Mammary epithelial cell (primary cell): ENCODE measurements around the gene SLC1A2.

Source experiments
- EZH2 ChIP-seq: IDR thresholded peaks from 2 replicates; pipeline ENCODE4 v1.6.1; 2012; ENCODE audit warnings: low read length, inconsistent platforms, borderline replicate concordance
- TF ChIP-seq, protein P1 (sequence below), 2 donors: IDR thresholded peaks in 1 of 2; conservative IDR thresholded peaks in 1 of 2; 2 replicates each; pipeline ENCODE4 v1.5.1; 2011 to 2012; ENCODE audit warnings: inconsistent platforms in 2 of 2, low read length in 2 of 2, mild to moderate bottlenecking in 2 of 2, control low read depth in 1 of 2, low read depth in 1 of 2; ENCODE audit not compliant: insufficient read depth in 1 of 2; ENCODE audit errors: extremely low read depth in 1 of 2

DNA sequence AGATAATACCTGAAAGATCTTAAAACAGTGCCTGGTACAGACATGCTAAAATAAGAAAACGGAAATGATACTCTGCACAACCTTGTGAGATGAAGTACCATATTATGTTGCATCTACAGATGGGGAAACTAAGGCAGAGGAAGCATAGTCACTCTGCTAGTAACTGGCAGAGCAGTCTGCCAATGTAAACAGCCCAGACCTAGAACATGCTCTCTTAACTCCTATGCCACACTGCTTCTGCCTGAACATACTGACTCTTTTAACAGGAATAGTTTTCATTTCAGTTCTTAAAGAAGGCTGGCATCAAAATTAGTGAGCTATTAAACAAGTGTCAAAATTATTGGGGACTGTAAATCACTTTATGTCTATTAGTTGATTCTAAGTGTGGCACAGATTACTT lies 180.5 kb downstream of the SLC1A2 start:
- TF ChIP-seq, protein P1, sequence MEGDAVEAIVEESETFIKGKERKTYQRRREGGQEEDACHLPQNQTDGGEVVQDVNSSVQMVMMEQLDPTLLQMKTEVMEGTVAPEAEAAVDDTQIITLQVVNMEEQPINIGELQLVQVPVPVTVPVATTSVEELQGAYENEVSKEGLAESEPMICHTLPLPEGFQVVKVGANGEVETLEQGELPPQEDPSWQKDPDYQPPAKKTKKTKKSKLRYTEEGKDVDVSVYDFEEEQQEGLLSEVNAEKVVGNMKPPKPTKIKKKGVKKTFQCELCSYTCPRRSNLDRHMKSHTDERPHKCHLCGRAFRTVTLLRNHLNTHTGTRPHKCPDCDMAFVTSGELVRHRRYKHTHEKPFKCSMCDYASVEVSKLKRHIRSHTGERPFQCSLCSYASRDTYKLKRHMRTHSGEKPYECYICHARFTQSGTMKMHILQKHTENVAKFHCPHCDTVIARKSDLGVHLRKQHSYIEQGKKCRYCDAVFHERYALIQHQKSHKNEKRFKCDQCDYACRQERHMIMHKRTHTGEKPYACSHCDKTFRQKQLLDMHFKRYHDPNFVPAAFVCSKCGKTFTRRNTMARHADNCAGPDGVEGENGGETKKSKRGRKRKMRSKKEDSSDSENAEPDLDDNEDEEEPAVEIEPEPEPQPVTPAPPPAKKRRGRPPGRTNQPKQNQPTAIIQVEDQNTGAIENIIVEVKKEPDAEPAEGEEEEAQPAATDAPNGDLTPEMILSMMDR (conservative IDR thresholded peaks at IDR 0.05 in 1 of 2, IDR thresholded peaks at IDR 0.05 in 1 of 2; ENCODE audit: extremely low read depth in 1 of 2, insufficient read depth in 1 of 2, low read depth in 1 of 2, low read length in 2 of 2) = no peak
- no peak for TF ChIP-seq EZH2
